Renal pelvis (tissue), 4 donors: ENCODE results near the gene SLC25A14. TPM values are rescaled to one million over a fixed set of nuclear protein-coding genes. Genes with fewer than 3 reads are reported as not detected.
"Not testable (repeated sequence)": the region's sequence is repeated elsewhere in the genome, so short reads cannot be mapped to it uniquely, and the experiment has no call there.

Source experiments
- DNase-seq: peaks from one replicate; pipeline ENCODE4 v3.0.0-alpha.2; 2013
- polyA plus RNA-seq, 3 donors: library from polyadenylated mRNA; unstranded; fragments of 120-200 nt; gene quantifications; one replicate each; pipeline ENCODE4 v1.2.1, GENCODE V29; 2013; ENCODE audit not compliant: insufficient read length in 3 of 3

SLC25A14 gene
- polyA plus RNA-seq, 3 donors: 20.8 to 34.4 (median 29.3) TPM

- not testable (repeated sequence) for DNase-seq
Measured at GRCh38 chrX:130352050-130352449, 12.3 kb downstream of the SLC25A14 start.

- DNase-seq: no peak
Measured at GRCh38 chrX:130376077-130376476, 36.4 kb downstream of the SLC25A14 start.

- DNase-seq: no peak
Measured at GRCh38 chrX:130378024-130378669, 38.4 kb downstream of the SLC25A14 start.

GRCh38 chrX:130385520-130385919, 45.8 kb downstream of the SLC25A14 start, which contains the start of gene GPR119:
GPR119 (minus strand) TSS chrX:130385674; CDS start chrX:130385447, 227 bp downstream.
- no peak for DNase-seq

- DNase-seq: no peak
Measured at GRCh38 chrX:130386408-130386808, 46.7 kb downstream of the SLC25A14 start.

- peak; percentile 40 for DNase-seq
Measured at GRCh38 chrX:130393451-130394074, 53.8 kb downstream of the SLC25A14 start.

- no peak for DNase-seq
Measured at GRCh38 chrX:130395341-130395740, 55.6 kb downstream of the SLC25A14 start.

GRCh38 chrX:130401415-130402207, 61.9 kb downstream of the SLC25A14 start, which contains the start of gene RBMX2:
RBMX2 (plus strand) TSS chrX:130401987; CDS start chrX:130402033, 46 bp downstream.
- peak; percentile 69 for DNase-seq

GRCh38 chrX:130402208-130402684, 62.5 kb downstream of the SLC25A14 start:
- DNase-seq: no peak

- no peak for DNase-seq
Measured at GRCh38 chrX:130413415-130413814, 73.7 kb downstream of the SLC25A14 start.

GRCh38 chrX:130414800-130415199, 75.1 kb downstream of the SLC25A14 start:
- DNase-seq: no peak

GRCh38 chrX:130415201-130415600, 75.5 kb downstream of the SLC25A14 start:
- no peak for DNase-seq

GRCh38 chrX:130416785-130417184, 77.1 kb downstream of the SLC25A14 start:
- DNase-seq: no peak

- DNase-seq: no peak
Measured at GRCh38 chrX:130418066-130418465, 78.3 kb downstream of the SLC25A14 start.

- DNase-seq: no peak
Measured at GRCh38 chrX:130418740-130419139, 79.0 kb downstream of the SLC25A14 start.

GRCh38 chrX:130419263-130419662, 79.5 kb downstream of the SLC25A14 start:
- peak; percentile 24 for DNase-seq

Other genes with a start within 250 kb of the SLC25A14 start
- 10 to 100 TPM; 11.8 to 12.5 (median 12.2) TPM for gene ELF4, start 229.4 kb upstream of the SLC25A14 start, polyA plus RNA-seq
- 10 to 100 TPM; 88.2 to 93.3 (median 92.8) TPM for gene AIFM1, start 174.1 kb upstream of the SLC25A14 start, polyA plus RNA-seq
- under 1 TPM; 0.36 to 0.97 (median 0.59) TPM for gene RAB33A, start 168.0 kb upstream of the SLC25A14 start, polyA plus RNA-seq
- gene ZNF280C, start 71.0 kb upstream of the SLC25A14 start, polyA plus RNA-seq: 1 to 10 TPM; 5.2 to 8.8 (median 7.0) TPM
- not detected for gene GPR119, start 45.8 kb downstream of the SLC25A14 start, polyA plus RNA-seq
- 10 to 100 TPM; 29.4 to 39.1 (median 33.1) TPM for gene RBMX2, start 62.1 kb downstream of the SLC25A14 start, polyA plus RNA-seq